Thoracic aorta (tissue), 2 donors: ENCODE results near the gene MYH13. TPM values are rescaled to one million over a fixed set of nuclear protein-coding genes. Genes with fewer than 3 reads are reported as not detected.

ENCODE experiments used
- ATAC-seq: fragments of 150-250 bp; one replicate; pipeline ENCODE4 v1.8.0; 2017; ENCODE audit warnings: low read depth; ENCODE audit not compliant: insufficient number of reproducible peaks, low FRiP score
- DNase-seq: peaks from one replicate; pipeline ENCODE4 v3.0.0-alpha.2; 2020; ENCODE audit warnings: low spot score
- H3K27ac ChIP-seq, 2 donors: fragments of 200-600 bp; sonication (generic); 1 replicate in 1 of 2; 2 replicates in 1 of 2; pipeline ENCODE4 v1.5.1; 2016; ENCODE audit warnings: mild to moderate bottlenecking in 2 of 2, moderate library complexity in 2 of 2
- H3K27me3 ChIP-seq: fragments of 200-600 bp; sonication (generic); replicated peaks from 2 replicates; pipeline ENCODE4 v1.6.0; 2016; ENCODE audit warnings: mild to moderate bottlenecking; ENCODE audit not compliant: insufficient read depth
- H3K36me3 ChIP-seq: fragments of 200-600 bp; sonication (generic); one replicate; pipeline ENCODE4 v1.5.1; 2016
- H3K4me1 ChIP-seq, 2 donors: fragments of 200-600 bp; sonication (generic); 1 replicate in 1 of 2; 2 replicates in 1 of 2; pipeline versions ENCODE4 v1.5.1 to v1.6.0; 2016; ENCODE audit warnings: low read depth in 2 of 2, mild to moderate bottlenecking in 1 of 2; ENCODE audit not compliant: control insufficient read depth in 1 of 2
- H3K4me3 ChIP-seq: fragments of 200-600 bp; sonication (generic); 2 replicates; pipeline ENCODE4 v1.5.1; 2016; ENCODE audit warnings: mild to moderate bottlenecking
- H3K9me3 ChIP-seq: fragments of 200-600 bp; sonication (generic); 2 replicates; pipeline ENCODE4 v1.5.1; 2016
- CTCF ChIP-seq: fragments of 200-600 bp; sonication (generic); IDR thresholded peaks from one replicate; pipeline ENCODE4 v1.5.1; 2019; ENCODE audit warnings: antibody characterized with exemption
- total RNA-seq, 2 donors: library from RNA; depleted of rRNA; stranded (reverse); fragments of >200 nt; gene quantifications; one replicate each; pipeline versions ENCODE4 v1.1.0 to v1.2.3, GENCODE V29; 2016

The MYH13 gene
- total RNA-seq, 2 donors from 2014 or later: not detected

GRCh38 chr17:10316801-10317542, 55.8 kb downstream of the MYH13 start:
- no peak for ATAC-seq
- Histone ChIP-seq H3K27ac (no peak overlapping the region), H3K4me1 (no peaks in the 10 kb centered on the region), H3K36me3 (no peaks in the 10 kb centered on the region), H3K9me3 (no peaks in the 10 kb centered on the region), H3K27me3 (no peaks in the 10 kb centered on the region), H3K4me3 (no peak overlapping the region)
- peak; percentile 36 for DNase-seq
- peak; percentile 40 for TF ChIP-seq CTCF

- no peak for TF ChIP-seq CTCF
- no peaks in the 10 kb centered on the region for H3K9me3 ChIP-seq
- DNase-seq: no peak
- no peak overlapping the region for H3K27ac ChIP-seq
- no peak overlapping the region for H3K4me3 ChIP-seq
- no peaks in the 10 kb centered on the region for H3K27me3 ChIP-seq
- no peak for ATAC-seq
- H3K36me3 ChIP-seq: no peaks in the 10 kb centered on the region
- H3K4me1 ChIP-seq: no peaks in the 10 kb centered on the region
These were observed 58.5 kb downstream of the MYH13 start for GRCh38 chr17:10314329-10314728.

- TF ChIP-seq CTCF: no peak
- Histone ChIP-seq H3K36me3 (no peaks in the 10 kb centered on the region), H3K9me3 (no peaks in the 10 kb centered on the region), H3K4me3 (no peak overlapping the region), H3K27ac (no peak overlapping the region), H3K4me1 (no peaks in the 10 kb centered on the region), H3K27me3 (no peaks in the 10 kb centered on the region)
- no peak for ATAC-seq
- no peak for DNase-seq
These were observed 59.7 kb downstream of the MYH13 start for GRCh38 chr17:10313037-10313672.

- H3K4me3 ChIP-seq: no peak overlapping the region
- no peaks in the 10 kb centered on the region for H3K36me3 ChIP-seq
- H3K27ac ChIP-seq: no peak overlapping the region
- no peaks in the 10 kb centered on the region for H3K27me3 ChIP-seq
- ATAC-seq (no peak), DNase-seq (no peak)
- no peak for TF ChIP-seq CTCF
- H3K9me3 ChIP-seq: no peaks in the 10 kb centered on the region
- no peaks in the 10 kb centered on the region for H3K4me1 ChIP-seq
These were observed 61.7 kb downstream of the MYH13 start for GRCh38 chr17:10311131-10311530.

GRCh38 chr17:10309003-10309974, 63.5 kb downstream of the MYH13 start:
- Histone ChIP-seq H3K27ac (no peak overlapping the region), H3K36me3 (no peaks in the 10 kb centered on the region), H3K4me1 (no peaks in the 10 kb centered on the region), H3K9me3 (no peaks in the 10 kb centered on the region), H3K4me3 (no peak overlapping the region), H3K27me3 (no peaks in the 10 kb centered on the region)
- ATAC-seq (no peak), DNase-seq (no peak)
- TF ChIP-seq CTCF: no peak
